Measurements from ENCODE around the gene NDUFA5. TPM values are rescaled to one million over a fixed set of nuclear protein-coding genes. Genes with fewer than 3 reads are reported as not detected.

The NDUFA5 gene
- total RNA-seq, 3 donors from 2014 or later = 65.6 to 79.9 (median 67.1) TPM

GRCh38 chr7:123505221-123505620, 52.4 kb downstream of the NDUFA5 start:
- Mint-ChIP-seq H3K27me3 (ENCODE audit: low read depth) (peaks cover 20% of the 10 kb centered on the region), H3K4me1 (ENCODE audit: low read depth) (no peaks in the 10 kb centered on the region), H3K36me3 (ENCODE audit: insufficient read depth) (no peaks in the 10 kb centered on the region), H3K4me3 (no peak overlapping the region), H3K9me3 (peaks cover 7% of the 10 kb centered on the region)
- no peak for DNase-seq
- no peak for ATAC-seq

GRCh38 chr7:123502201-123502600, 55.4 kb downstream of the NDUFA5 start:
- H3K4me1 Mint-ChIP-seq (ENCODE audit: low read depth) = no peaks in the 10 kb centered on the region
- no peak overlapping the region for H3K4me3 Mint-ChIP-seq
- peaks cover 28% of the 10 kb centered on the region for H3K27me3 Mint-ChIP-seq (ENCODE audit: low read depth)
- DNase-seq (no peak), ATAC-seq (no peak)
- H3K36me3 Mint-ChIP-seq (ENCODE audit: insufficient read depth) = no peaks in the 10 kb centered on the region
- H3K9me3 Mint-ChIP-seq = peaks cover 7% of the 10 kb centered on the region

- Mint-ChIP-seq H3K9me3 (peaks cover 3% of the 10 kb centered on the region), H3K4me3 (no peak overlapping the region), H3K27me3 (ENCODE audit: low read depth) (peaks cover 29% of the 10 kb centered on the region), H3K4me1 (ENCODE audit: low read depth) (no peaks in the 10 kb centered on the region), H3K36me3 (ENCODE audit: insufficient read depth) (no peaks in the 10 kb centered on the region)
- no peak for ATAC-seq
- DNase-seq = no peak
These were observed 56.6 kb downstream of the NDUFA5 start for GRCh38 chr7:123500878-123501489.

- H3K4me3 Mint-ChIP-seq = no peak overlapping the region
- H3K4me1 Mint-ChIP-seq (ENCODE audit: low read depth) = no peaks in the 10 kb centered on the region
- H3K27me3 Mint-ChIP-seq (ENCODE audit: low read depth) = peaks cover 34% of the 10 kb centered on the region
- no peak for ATAC-seq
- no peak for DNase-seq
- no peaks in the 10 kb centered on the region for H3K36me3 Mint-ChIP-seq (ENCODE audit: insufficient read depth)
- no peaks in the 10 kb centered on the region for H3K9me3 Mint-ChIP-seq
These were observed 58.2 kb downstream of the NDUFA5 start for GRCh38 chr7:123499211-123499970.

- H3K36me3 Mint-ChIP-seq (ENCODE audit: insufficient read depth) = no peaks in the 10 kb centered on the region
- DNase-seq (no peak), ATAC-seq (no peak)
- no peaks in the 10 kb centered on the region for H3K9me3 Mint-ChIP-seq
- H3K27me3 Mint-ChIP-seq (ENCODE audit: low read depth) = peaks cover 36% of the 10 kb centered on the region
- H3K4me3 Mint-ChIP-seq = no peak overlapping the region
- no peaks in the 10 kb centered on the region for H3K4me1 Mint-ChIP-seq (ENCODE audit: low read depth)
These were observed 59.0 kb downstream of the NDUFA5 start for GRCh38 chr7:123498601-123499000.

GRCh38 chr7:123498031-123498430, 59.6 kb downstream of the NDUFA5 start:
- Mint-ChIP-seq H3K4me1 (ENCODE audit: low read depth) (no peaks in the 10 kb centered on the region), H3K27me3 (ENCODE audit: low read depth) (peaks cover 35% of the 10 kb centered on the region), H3K36me3 (ENCODE audit: insufficient read depth) (no peaks in the 10 kb centered on the region), H3K4me3 (no peak overlapping the region), H3K9me3 (no peaks in the 10 kb centered on the region)
- DNase-seq = no peak
- no peak for ATAC-seq

GRCh38 chr7:123494193-123494796, 63.3 kb downstream of the NDUFA5 start:
- DNase-seq (peak; percentile 7), ATAC-seq (no peak)
- no peaks in the 10 kb centered on the region for H3K9me3 Mint-ChIP-seq
- no peak overlapping the region for H3K4me3 Mint-ChIP-seq
- H3K27me3 Mint-ChIP-seq (ENCODE audit: low read depth) = peaks cover 19% of the 10 kb centered on the region
- H3K4me1 Mint-ChIP-seq (ENCODE audit: low read depth) = no peaks in the 10 kb centered on the region
- H3K36me3 Mint-ChIP-seq (ENCODE audit: insufficient read depth) = no peaks in the 10 kb centered on the region

- ATAC-seq (peak; percentile 18 to 50), DNase-seq (no peak)
- no peaks in the 10 kb centered on the region for H3K36me3 Mint-ChIP-seq (ENCODE audit: insufficient read depth)
- no peak overlapping the region for H3K4me3 Mint-ChIP-seq
- peaks cover 10% of the 10 kb centered on the region for H3K27me3 Mint-ChIP-seq (ENCODE audit: low read depth)
- no peaks in the 10 kb centered on the region for H3K4me1 Mint-ChIP-seq (ENCODE audit: low read depth)
- H3K9me3 Mint-ChIP-seq = no peaks in the 10 kb centered on the region
These were observed 65.1 kb downstream of the NDUFA5 start for GRCh38 chr7:123492485-123492884.

Other genes with a start within 250 kb of the NDUFA5 start
- under 1 TPM in 2 of 3 donors, not detected in 1; 0.08 TPM for gene IQUB, start 23.2 kb downstream of the NDUFA5 start, total RNA-seq
- not detected for gene ASB15, start 44.0 kb upstream of the NDUFA5 start, total RNA-seq
- not detected for gene LMOD2, start 98.0 kb upstream of the NDUFA5 start, total RNA-seq
- gene WASL, start 191.2 kb upstream of the NDUFA5 start, total RNA-seq = 1 to 10 TPM; 4.7 to 5.4 (median 5.3) TPM